Amniotic epithelial cell (primary cell): ENCODE results near the gene SESN3.
A peak's percentile ranks its signal among the peaks of the same experiment; 100 is the strongest.
"Not testable (repeated sequence)": the region's sequence is repeated elsewhere in the genome, so short reads cannot be mapped to it uniquely, and the experiment has no call there.

Experiments
- DNase-seq: peaks from one replicate; pipeline ENCODE4 v3.0.0-alpha.2; 2010; ENCODE audit warnings: low read depth

SESN3 gene

DNA sequence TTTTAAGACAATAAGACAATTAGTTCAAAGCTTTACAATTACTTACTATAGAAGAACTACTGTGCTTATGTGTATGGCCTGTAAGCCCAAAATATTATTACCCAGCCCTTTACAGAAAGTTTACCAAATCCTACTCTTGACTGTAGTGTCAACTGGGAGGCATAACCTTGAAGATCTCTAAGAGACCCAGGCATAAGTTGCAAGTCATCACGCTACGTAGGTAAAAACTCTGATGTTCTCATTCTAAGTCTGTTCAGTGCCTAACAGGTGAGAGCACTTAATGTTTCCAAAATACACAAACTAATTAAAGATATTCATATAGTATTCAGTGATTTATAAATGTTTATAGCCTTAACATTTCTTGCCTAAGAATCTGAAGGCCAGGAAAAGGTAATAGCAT lies 12.9 kb downstream of the SESN3 start:
- no peak for DNase-seq

DNA sequence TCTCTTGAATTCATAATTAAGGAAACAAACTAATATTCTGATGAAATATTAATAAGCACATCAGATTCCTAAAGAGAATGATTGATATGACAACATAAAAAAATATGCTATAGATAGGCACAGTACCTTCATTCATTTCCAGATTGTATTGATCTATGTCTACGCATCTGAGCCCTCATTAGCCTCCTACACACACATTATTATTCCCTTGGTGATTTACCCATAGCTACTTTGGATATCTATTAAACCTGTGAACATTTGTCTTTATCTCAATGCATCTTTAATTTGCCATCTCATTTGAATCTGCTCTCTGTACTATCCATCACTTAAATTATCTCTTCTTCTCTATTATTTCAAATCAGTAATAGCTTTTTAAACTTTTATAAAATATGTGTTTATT lies 18.4 kb downstream of the SESN3 start:
- no peak for DNase-seq

DNA sequence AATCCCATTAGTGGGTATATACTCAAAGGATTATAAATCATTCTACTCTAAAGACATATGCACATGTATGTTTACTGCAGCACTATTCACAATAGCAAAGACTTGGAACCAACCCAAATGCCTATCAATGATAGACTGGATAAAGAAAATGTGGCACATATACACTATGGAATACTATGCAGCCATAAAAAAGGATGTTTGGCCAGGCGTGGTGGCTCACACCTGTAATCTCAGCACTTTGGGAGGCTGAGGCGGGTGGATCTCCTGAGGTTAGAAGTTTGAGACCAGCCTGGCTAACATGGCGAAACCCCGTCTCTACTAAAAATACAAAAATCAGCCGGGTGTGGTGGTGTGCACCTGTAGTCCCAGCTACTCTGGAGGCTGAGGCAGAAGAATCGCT lies 21.5 kb downstream of the SESN3 start:
- not testable (repeated sequence) for DNase-seq

DNA sequence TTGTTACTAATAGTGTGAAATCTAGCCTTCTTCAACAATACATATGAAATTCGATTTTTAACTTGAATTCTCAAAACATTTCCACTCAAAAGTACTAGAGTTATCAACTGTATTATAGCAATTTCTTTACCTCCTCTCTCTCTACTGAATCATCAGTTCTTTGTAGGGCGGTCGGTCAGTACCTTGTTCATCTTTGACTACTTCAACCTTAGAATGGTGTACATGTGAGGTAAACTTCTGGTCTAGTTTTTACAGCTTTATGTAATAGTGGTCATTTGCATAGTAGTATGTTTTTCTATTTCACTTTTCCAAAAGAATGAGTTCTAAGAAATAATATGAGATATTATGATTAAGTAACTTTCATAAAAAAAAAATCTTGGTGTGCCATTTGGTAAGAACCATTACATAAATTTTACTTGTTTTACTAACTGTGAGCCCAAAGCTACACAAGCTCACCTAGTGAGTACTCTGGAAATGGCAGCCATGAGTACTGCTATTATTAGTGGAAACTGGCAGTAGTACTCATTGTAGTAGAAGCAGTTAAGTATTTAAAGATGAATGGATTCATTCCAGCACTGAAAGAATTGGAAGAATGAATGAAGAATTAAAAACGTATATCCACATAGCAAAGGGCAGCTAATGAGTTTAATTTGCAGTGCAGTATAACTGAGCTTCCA lies 30.1 kb downstream of the SESN3 start:
- DNase-seq: no peak

DNA sequence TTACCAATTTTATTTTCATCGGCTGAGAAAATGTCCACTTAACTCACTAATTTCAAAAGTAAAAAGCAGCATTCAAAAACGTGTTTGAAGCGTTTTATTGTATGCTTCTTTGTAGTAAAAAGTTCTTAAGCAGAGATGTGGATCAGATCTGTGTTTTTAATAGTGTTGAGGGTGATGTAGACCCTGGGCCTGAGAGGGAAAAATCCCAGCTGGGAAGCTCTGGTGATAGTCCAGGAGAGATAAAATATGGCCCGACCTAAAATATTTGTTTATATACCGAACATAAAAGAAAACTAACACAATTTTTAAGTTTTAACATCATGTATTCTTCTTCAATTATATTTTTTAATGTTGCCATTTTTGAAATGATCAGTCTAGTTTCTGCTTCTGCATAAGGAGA lies 35.2 kb downstream of the SESN3 start:
- no peak for DNase-seq

DNA sequence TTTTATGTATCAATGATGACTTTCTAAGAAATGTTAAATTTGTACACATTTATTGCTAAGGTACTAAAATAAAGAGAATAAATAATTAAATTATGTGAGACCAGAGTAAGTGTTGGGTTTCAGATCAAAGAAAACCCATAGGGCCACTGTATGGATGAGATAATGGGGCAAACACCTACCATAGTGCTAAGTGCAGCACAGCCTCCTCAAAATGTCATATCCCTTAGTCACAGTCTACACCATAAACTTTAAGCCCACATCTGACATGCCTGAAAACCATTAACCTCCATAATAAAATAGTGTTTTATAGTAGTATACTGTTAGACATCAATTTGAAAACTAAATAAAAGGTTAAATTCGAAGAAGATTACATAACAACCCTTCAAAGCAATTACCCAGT lies 37.5 kb downstream of the SESN3 start:
- no peak for DNase-seq

DNA sequence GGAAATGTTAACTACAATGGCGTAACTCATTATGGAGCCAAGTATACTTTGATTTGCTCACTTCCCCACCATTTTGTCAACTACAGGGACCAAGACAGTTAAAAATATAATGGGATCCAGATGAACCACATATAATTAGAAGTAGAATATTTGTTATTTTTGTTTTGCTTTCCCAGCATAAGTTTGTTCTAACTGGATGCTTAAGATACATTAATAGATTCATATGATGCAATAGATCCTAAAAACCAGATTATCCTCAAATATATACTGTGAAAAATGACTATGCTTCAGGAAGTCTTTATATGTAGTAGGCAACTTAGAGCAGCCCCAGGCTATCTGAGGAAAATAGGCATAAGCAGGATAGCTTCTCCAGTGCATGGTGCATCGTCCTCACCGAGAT lies 38.3 kb downstream of the SESN3 start:
- no peak for DNase-seq

DNA sequence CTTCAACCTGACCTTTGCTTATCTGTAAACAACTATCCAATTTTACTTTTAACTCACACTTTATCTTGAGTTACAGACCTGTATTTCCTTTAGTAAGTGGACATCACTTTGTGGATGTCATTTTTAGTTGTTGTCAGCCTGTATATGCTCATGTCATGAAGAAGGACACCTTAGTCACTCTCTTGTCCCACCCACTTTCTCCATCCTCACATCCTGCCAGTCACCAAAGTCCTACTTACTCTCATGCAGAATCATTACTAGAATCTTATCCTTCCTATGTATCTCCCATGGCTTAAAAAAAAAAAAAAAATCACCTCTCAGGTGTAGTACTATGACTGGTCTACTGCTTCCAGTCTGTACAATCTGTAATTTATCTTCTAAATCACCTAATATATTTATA lies 43.3 kb downstream of the SESN3 start:
- DNase-seq: no peak

DNA sequence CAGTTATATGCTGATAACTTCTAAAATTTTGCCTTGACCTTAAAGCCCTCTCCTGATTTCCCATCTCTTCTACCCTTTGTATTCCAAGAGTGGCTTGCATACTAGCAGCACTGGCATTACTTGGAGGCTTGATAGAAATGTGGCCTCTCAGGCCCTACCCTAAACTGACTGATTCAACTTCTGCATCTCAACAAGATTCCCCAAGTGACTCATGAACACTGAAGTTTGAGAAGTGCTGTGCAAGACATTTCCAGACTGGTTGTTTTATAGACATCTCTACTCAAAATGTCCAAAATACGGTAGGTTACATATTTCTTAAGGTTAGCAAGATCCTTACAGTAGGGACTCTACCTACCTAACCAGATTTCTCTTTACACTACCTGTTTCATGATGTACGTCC lies 48.6 kb downstream of the SESN3 start:
- DNase-seq: no peak

DNA sequence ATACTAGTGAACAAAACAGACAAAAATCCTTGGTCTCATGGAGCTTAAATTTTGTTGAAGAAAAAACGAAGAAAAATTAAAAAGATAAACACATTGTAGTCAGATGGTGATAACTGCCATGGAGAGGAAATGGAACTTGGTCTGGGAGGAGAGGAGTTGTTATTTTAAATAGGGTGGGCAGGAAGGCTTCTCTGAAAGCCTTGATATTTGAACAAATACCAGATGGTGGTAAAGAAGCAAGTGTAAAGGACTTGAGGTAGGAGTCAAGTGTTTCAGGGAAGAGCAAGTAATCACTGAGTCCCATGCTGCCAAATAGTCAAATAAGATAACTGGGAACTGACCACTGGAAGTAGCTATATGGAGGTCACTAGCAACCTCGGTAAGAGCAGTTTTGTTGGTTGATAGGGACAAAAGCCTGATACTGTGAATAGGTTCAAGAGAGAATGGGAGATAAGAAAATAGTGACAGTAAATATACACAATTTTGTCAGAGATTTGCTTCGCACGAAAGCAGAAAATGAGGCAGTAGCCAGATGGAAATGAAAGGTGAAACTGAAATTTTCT lies 55.1 kb downstream of the SESN3 start:
- no peak for DNase-seq

DNA sequence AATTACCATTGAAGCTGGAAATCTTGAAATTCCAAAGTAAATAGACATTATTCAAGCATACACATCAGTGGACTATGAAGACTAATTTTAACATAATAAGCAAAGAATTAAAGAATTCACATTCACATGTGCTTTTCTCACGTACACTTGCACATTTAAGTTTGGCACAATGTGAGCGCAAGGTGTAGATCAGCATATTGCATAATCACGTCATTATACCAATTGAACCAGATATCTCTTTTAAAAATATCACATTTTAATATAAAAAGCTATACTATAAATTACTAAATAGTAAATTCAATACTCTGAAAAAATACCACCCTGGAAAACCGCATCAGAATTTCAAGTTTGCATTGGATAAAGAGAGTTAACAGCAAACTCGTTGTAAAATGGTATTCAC lies 60.7 kb downstream of the SESN3 start:
- DNase-seq: no peak

DNA sequence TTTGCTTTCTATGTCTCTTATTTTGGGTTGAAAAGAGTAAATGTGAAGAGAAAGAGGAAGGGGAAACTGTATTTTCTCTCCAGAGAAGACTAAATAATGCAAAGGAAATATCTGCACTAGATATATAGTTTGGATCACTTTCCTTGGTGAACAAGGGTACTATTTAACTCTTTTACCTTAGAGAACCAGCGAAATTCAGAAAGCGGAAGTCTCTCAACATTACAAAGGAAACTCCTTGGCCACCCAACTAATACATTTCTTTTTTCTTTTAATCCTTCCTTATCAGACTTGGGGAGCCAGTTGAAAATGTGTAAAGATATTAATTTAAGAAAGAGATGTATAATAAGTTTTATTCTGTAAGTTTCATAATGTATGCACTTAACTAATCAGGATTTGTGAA lies 64.2 kb downstream of the SESN3 start:
- DNase-seq: no peak

DNA sequence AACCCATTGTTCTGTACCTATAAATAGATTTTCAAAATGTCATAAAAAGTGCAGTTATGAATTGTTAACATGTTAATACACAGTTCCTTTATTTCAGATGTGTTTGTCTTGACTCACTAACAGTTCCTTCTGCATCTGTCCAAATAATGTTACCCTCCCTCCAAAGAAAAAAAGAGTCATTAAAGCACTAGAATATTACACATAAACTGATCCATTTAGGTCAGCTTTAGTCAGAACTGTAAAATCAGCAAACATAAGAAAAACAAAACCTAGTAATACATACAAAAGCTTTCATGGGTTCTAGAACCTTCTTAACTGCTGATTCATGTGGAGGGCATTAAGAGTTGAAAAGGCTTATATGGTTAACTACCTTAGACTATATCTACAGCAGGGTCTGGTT lies 65.4 kb downstream of the SESN3 start:
- DNase-seq: no peak

DNA sequence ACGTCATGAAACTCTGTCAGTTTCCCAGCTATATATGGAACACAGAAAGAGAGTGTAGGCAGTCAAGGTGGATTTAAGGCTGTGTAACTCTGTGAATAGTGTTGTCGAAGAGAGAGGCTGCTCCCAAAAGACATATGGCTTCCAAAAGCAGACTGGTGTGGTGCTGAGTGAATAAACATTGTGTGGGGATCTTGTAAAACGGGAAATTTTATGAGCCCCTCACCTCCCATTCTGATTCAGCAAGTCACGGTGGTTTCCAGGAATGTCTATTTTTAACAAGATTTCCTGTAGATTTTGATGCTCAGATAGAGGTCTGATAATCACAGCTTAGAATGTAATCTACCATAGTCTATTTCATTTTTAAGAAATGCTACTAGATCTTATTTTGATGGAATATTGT lies 67.9 kb downstream of the SESN3 start:
- DNase-seq: no peak

DNA sequence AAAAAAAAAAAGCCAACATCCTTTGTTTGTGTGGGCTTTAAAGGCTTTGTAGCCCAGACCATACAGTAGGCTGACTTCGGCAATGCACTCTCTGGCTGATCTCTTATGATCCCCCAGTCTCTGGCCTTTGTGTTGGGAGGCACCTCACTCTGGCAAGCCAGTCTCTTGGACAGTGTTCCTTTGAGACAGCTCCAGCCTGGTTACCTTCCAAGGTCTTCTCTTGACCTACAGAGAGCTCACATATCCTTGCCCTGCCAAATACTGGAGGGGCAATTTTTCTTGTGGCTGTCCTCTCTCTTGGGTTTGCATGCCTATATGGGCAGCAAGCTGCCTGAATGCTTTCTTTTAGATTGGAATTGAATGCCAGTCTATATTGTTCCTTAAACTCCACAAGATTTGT lies 69.8 kb downstream of the SESN3 start:
- DNase-seq: no peak

DNA sequence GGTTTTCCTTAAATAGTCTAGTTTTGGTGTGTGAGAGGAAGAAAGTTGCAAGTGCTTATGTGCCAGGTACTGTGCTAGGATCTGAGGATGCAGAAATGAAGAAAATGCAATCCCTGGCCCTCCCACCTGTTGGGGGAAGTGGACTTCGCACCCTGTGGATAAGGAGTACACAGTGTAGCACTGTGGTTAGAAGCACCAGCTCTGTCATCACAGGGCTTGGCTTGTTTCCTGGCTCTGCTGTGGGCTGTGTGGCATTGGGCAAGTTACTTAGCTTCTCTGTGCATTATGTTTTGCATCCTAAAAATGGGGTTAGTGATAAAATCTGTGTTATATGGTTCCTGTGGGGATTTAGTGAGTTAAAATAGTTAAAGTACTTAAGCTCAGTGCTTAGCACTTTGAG lies 73.2 kb downstream of the SESN3 start:
- DNase-seq: no peak

DNA sequence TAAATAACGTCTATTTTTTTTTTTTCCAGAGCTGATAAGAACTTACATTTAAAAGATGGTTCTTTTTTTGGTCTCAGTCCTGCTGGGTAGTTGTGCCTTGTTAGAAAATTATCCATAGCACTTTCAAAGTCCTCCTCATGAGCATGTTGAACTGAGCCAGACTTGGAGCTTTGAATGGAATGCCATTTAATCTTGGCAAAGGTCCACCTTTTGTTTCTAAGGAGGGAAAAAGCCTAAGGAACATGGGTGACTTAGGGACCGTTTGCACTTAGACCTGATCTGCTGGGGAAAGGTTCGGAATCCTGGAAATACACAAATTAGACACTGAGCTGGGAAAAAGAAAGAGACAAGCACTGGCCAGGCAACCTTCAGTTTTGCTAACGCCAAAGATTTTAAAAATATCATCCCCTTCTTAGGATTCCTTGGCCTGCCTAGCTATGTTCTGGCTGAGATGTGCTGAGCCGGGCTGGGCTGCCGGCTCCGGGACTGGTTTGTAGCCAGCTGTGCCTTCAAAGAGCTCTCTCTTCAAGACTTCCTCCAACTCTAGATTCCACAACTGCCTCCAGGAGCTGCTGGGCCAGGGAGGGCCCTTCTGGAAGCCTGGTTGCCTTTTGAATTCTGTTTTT lies 74.0 kb downstream of the SESN3 start:
- DNase-seq: no peak

DNA sequence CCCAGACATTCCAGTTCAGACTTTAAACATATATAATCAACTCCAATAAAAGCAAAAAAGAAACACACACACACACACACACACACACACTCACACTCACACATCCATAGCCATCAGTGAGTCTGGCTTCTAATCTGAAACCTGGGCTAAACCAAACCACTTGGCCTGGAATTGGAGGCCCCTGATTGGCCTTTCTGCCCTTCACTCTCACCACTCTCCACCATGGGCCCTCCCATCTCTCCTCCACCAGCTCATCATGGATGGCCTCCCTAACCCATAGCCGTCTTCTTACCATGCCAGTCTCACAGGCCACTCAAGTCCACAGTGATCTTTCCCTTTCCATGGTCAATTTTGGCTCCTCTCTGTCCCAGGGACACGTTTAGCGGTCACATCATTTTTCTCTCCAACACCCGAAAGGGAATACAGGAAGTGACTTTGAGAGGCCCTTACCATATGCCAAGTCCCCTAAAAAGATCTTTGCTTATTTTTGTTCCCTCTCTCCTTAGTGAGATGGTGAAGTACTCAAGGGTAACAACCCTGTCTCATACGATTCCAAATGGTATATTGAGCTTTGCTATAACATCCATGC lies 74.8 kb downstream of the SESN3 start:
- no peak for DNase-seq

DNA sequence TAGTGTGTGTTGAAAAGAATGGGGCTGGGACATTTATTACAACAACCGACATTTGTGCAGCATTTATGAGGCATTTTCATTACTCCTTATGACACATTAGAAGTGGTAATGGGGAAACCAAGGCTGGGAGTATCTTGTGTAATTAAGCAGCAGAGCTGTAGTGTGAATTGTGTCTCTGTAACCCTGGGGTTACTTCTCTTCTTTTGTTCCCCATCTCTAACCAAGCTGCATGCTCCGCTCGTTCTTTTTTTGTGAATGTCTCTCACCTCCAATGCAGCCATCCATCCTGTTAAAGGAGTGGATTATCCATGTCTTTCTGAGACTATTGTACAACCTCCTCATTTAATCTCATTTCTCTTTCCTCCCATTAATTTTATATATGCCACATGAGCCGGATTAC lies 75.6 kb downstream of the SESN3 start:
- DNase-seq: no peak

DNA sequence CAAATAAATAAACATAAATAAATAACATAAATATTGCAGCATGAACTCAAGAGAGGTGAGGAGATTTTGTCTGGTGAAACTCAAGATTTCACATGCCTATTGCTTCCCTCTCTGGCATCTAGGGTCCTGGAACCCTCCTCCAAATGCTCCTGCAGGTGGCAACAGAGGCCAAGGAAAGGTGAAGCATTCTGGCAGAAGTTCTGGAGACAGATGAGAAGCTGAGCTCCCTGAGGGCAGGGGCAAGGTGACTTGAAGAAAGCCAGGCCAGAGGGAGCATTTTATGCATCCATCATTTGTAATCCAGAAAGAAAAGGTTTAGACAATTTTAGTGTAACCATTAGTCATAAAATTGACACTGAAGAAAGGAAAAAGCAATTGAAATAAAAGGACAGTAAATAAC lies 76.5 kb downstream of the SESN3 start:
- peak; percentile 52 for DNase-seq

DNA sequence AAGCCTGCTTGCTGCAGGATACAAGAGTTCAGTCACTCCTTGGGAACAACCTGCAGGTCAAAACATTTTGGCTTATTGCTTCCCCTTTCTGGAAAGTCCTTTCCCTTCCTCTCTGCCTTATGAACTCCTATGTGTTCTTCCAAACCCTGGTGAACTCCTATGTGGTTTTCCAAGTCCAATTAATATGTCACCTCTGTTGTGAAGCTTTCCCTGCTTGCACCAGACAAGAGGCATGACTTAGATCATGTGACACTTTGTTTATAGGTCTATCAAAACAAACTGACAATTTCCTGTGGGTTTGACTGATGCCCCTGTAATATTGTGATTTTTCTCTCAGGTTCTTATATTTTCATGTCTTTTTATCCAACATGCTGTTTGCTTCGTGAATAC lies 77.2 kb downstream of the SESN3 start:
- DNase-seq: no peak

DNA sequence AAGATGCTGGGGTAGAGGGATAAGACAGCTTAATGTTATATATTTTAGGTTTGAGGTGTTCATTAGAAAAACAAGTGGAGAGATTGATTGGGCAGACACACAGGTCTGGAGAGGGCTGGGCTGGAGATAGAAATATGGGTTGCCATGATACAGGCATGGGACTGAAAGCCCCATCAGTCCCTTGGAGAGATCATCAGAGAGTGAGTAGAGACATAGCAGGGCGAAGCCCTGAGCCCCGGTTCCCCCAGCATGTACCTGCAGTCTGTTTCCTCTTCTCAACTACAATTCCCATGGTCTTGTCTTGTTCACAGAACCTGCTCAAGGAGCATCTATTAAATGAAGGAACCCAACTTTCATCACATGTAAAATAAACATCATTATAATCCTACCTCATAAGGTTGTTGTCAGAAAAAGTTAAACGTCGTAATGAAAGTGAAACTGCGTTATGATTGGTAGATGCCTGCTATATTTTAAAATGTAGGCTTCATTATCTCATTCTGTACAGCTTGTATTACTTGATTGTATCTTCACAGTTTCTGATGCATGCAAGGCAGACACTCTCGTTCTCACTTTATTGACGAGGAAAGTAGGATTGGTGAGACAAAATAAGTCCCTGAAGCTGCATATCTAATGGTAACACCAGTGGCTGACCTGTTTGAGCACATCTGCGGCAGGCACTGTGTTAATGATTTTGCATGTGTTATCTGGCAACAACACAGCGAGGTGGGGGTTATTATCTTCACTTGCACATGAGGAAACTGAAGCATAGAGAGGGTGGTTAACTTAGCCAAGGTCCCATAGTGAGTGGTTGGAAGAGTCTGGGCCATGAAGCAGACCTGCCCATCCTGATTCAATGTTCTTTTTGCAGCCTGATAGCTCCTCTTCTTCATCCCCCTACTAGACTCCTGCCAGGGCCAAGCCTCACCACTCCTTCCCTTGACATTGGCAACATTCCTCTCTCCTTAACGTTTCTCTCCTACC lies 77.8 kb downstream of the SESN3 start:
- DNase-seq: no peak
